ENCODE measurements around the gene CEACAM7. TPM values are rescaled to one million over a fixed set of nuclear protein-coding genes. Genes with fewer than 3 reads are reported as not detected.

Gene CEACAM7
- total RNA-seq, 1 experiment from 2014 or later = not detected

DNA sequence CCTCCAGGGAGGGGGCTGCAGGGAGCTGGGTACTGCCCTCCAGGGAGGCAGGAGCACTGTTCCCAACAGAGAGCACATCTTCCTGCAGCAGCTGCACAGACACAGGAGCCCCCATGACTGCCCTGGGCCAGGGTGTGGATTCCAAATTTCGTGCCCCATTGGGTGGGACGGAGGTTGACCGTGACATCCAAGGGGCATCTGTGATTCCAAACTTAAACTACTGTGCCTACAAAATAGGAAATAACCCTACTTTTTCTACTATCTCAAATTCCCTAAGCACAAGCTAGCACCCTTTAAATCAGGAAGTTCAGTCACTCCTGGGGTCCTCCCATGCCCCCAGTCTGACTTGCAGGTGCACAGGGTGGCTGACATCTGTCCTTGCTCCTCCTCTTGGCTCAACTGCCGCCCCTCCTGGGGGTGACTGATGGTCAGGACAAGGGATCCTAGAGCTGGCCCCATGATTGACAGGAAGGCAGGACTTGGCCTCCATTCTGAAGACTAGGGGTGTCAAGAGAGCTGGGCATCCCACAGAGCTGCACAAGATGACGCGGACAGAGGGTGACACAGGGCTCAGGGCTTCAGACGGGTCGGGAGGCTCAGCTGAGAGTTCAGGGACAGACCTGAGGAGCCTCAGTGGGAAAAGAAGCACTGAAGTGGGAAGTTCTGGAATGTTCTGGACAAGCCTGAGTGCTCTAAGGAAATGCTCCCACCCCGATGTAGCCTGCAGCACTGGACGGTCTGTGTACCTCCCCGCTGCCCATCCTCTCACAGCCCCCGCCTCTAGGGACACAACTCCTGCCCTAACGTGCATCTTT lies 12.5 kb upstream of the CEACAM7 start:
- no peaks in the 10 kb centered on the region for H3K79me1 ChIP-seq (ENCODE audit: insufficient read depth, low read depth, low read length, poor library complexity, severe bottlenecking)
- H2BK20ac ChIP-seq (ENCODE audit: low read depth, low read length, poor library complexity, severe bottlenecking) = no peak overlapping the region
- no peaks in the 10 kb centered on the region for H3K23me2 ChIP-seq (ENCODE audit: insufficient read length, low read depth, low read length, poor library complexity, severe bottlenecking)
- H3K23ac ChIP-seq (ENCODE audit: insufficient read length, low read depth, low read length) = no peak overlapping the region
- H2AFZ ChIP-seq (ENCODE audit: low read length) = no peak overlapping the region
- H4K8ac ChIP-seq (replicated peaks; ENCODE audit: insufficient read length, low read depth, low read length) = no peak overlapping the region
- Mint-ChIP-seq H3K4me1 (no peaks in the 10 kb centered on the region), H3K27ac (no peak overlapping the region), H3K36me3 (ENCODE audit: insufficient read depth in 1 of 3, low read depth in 3 of 3) (peaks cover 0 to 30% (median 5%) of the 10 kb centered on the region in 3 experiments; a peak in 5 of 7 replicates), H3K27me3 (ENCODE audit: low read depth) (no peaks in the 10 kb centered on the region; the same call in none of the 2 replicates), H3K9me3 (peaks cover 77 to 92% of the 10 kb centered on the region in 2 experiments), H3K4me3 (no peak overlapping the region)
- no peak overlapping the region for H2AK5ac ChIP-seq (ENCODE audit: insufficient read length, low read length)
- no peak overlapping the region for H3K18ac ChIP-seq (ENCODE audit: insufficient read length, low read depth, low read length)
- TF ChIP-seq, protein P1, sequence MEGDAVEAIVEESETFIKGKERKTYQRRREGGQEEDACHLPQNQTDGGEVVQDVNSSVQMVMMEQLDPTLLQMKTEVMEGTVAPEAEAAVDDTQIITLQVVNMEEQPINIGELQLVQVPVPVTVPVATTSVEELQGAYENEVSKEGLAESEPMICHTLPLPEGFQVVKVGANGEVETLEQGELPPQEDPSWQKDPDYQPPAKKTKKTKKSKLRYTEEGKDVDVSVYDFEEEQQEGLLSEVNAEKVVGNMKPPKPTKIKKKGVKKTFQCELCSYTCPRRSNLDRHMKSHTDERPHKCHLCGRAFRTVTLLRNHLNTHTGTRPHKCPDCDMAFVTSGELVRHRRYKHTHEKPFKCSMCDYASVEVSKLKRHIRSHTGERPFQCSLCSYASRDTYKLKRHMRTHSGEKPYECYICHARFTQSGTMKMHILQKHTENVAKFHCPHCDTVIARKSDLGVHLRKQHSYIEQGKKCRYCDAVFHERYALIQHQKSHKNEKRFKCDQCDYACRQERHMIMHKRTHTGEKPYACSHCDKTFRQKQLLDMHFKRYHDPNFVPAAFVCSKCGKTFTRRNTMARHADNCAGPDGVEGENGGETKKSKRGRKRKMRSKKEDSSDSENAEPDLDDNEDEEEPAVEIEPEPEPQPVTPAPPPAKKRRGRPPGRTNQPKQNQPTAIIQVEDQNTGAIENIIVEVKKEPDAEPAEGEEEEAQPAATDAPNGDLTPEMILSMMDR (conservative IDR thresholded peaks at IDR 0.05) = no peak
- H3K27ac ChIP-seq (ENCODE audit: insufficient read length, low read depth, low read length) = no peak overlapping the region
- no peak overlapping the region for H3K4ac ChIP-seq (ENCODE audit: low read depth, low read length)
- H2BK15ac ChIP-seq (ENCODE audit: low read depth, low read length) = no peak overlapping the region
- H4K5ac ChIP-seq (ENCODE audit: insufficient read length, low read depth, low read length) = no peak overlapping the region
- H2BK12ac ChIP-seq (ENCODE audit: insufficient read length, low read depth, low read length) = no peak overlapping the region
- no peaks in the 10 kb centered on the region for H3K4me1 ChIP-seq (ENCODE audit: insufficient read depth, low read length)
- no peak overlapping the region for H3K4me2 ChIP-seq (ENCODE audit: insufficient read depth, insufficient read length, low read length)
- no CpG with 5 or more reads among the region's 13 CpGs for WGBS (ENCODE audit: extremely low coverage, insufficient read length, low lambda C conversion rate)
- H3K9me3 ChIP-seq (ENCODE audit: control insufficient read depth, low read depth, low read length) = peaks cover 35% of the 10 kb centered on the region
- no peak overlapping the region for H3K14ac ChIP-seq (ENCODE audit: insufficient read depth, low read length)
- H2BK5ac ChIP-seq (ENCODE audit: insufficient read length, low read length) = no peak overlapping the region
- H3K79me2 ChIP-seq (ENCODE audit: insufficient read depth, low read length) = no peaks in the 10 kb centered on the region
- H3K9ac ChIP-seq (ENCODE audit: extremely low read depth, insufficient read length, low read length) = no peak overlapping the region
- H3T11ph ChIP-seq (ENCODE audit: low read length) = no peak overlapping the region
- no peak overlapping the region for H4K91ac ChIP-seq (ENCODE audit: insufficient read length, low read depth, low read length)
- H4K20me1 ChIP-seq (ENCODE audit: control insufficient read depth, insufficient read depth, insufficient read length) = no peaks in the 10 kb centered on the region
- no peaks in the 10 kb centered on the region for H3K27me3 ChIP-seq (ENCODE audit: insufficient read depth, low read length)
- no peak overlapping the region for H3K56ac ChIP-seq (ENCODE audit: insufficient read length, low read depth, low read length)
- H2BK120ac ChIP-seq (ENCODE audit: low read depth, low read length, poor library complexity, severe bottlenecking) = no peak overlapping the region
- DNase-seq = peak; percentile 16
